HG02981 (cell line): ENCODE data around the gene VSIR.

ENCODE experiments used
- ATAC-seq: cut with Tn5 transposase; IDR thresholded peaks from one replicate; pipeline ENCODE4 v1.9.1; 2021; ENCODE audit warnings: mild to moderate bottlenecking, moderate library complexity; ENCODE audit not compliant: unreplicated experiment

The VSIR gene

DNA sequence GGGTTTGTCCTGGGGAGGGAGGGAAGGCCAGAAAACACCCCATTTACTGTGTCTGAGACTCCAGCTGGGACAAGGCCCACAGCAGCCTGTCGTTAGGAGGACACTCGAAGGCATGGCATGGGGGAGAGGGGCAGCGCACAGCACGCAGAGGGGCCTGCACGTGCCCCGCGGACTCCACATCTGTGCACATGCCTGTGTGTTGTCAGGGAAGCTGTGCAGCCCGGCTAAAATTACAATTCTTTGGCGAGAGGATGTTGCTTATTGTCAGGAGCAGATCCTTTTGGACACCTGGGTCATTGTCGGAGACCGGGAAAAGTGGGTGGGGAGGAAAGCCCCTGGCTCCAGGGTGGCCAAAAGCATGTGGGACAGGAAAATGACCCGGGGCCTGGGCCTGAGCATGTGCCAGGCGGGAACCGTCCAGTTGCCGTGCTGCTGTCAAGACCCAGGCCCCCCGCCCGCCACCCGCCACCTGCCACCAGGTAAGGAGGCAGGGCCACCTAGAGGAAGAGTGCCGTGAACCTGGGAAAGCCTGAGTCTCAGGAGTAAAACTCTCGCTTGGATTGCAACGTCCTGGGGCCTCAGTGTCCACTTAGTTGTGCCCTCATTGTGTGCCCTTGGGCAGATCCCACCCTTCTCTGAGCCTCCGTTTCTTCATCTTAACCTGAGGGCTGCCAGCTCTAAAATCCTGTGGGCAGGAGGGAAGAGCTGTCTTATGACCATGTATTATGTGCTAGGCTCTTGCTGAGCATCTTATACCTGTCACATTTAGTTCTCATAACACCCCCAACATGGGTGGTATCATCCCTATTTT lies 7.2 kb downstream of the VSIR start:
- ATAC-seq: no peak

DNA sequence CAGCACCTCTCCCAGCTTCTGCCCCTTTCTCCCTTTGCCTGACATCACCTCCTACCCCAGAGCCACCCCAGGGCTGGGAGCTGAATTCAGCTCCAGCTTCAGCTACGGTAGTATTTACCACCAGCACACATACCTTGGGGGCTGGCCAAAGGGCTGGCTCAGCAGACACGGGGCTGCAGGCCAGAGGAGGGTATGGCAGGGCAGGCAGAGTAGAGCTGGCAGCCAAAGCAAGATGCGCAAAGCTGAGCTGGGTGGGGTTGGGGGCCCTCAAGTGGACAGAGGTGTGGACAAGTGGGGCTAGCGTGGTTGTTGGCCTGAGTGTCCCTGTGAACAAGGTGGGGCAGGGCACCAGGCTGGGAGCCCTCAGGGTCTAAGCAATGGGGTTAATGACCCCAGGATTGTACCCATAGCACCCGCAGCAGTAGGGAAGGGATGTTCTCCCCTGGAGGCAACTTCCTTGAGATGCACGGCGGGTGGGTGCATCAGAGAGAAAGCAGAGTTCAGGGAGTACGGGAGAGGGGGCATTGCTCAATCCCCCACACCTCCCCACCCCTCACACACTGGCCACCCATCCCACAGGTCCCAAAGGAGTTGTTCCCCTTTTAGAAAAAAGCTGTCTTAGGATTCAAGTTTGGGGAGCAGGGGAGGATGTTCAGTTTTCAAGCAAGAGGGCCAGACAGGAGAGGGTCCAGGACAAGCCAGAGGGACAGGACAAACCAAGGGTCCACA lies 8.0 kb downstream of the VSIR start:
- no peak for ATAC-seq

DNA sequence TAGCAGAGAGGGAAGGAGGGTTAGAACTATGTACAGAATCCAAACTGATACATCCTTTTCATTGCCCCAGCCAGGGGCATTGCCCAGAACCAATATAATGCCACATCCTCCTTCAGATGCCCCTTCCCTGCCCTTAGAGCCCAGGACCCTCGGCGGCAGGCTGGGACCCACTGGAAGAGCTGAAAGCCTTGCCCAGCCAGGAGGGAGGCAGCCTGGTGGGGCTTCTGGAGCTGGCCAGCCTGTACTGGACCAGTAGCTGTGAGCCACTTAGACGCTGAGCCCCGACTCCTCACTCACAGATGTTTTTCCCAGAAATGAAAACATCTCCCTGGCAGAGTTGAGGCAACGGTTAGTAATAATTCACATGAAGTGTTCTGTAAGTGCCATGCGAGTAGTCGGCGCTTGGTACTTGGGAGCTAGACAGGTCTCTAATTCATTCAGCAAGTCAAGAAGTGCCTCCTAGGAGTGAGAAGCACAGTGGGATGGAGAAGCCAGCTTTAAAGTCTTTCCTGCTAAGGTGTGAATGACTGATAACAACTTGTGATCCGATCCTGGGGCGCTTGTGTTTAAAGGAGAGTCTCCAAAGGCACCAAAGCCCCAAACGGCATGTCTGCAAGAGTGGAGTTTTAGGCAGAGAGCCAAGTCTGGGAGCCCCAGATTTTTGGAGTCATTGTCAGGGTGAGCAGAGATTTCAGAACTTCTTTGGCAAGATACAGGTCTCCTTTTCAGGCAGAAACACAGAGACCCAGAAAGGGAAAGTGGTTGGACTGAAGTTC lies 9.8 kb downstream of the VSIR start:
- no peak for ATAC-seq

DNA sequence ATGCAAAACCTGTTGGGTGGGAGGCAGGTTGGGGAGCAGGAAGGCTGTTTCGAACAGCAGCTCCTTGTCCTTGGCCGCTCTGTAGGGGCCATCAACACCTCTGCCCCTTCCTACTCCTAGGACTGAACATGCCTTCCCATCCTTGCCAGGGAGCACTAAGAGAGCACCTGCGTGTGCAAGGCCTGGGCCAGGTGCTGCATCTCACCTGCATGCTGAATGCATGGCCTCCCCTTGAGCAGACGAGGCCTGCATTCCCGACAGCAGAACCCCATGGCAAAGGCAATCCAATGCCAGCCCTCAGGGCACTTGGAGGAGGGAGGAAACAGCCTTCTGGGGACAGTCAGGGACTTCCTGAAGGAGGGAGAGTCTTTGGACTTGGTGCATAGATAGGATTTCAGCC lies 11.0 kb downstream of the VSIR start:
- ATAC-seq: no peak

DNA sequence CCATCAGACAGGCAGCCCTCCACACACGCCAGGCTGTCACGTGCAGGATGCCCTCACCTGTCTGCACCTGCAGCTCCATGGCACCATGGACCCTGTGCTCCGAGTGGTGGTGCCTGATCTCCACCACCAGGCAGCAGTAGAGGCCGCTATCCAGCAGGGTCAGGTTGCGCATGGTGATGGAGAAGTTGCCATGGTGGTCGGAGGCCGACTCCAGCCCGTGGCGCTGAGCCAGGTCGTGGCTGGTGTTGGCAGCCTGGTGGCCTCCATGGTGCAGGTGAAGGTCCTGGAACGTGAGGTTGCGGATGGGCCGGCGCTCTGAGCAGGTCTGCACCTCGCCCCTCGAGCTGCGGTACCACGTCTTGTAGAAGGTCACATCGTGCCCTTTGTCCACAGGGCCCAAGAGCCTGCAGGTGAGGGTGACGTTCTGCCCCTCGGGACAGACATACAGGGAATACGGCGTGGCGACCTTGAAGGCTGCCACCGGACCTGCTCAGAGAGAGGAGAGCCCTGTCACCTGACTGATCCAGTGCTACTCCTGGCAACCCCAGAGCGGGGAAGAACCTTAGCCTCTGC lies 11.7 kb downstream of the VSIR start:
- no peak for ATAC-seq

DNA sequence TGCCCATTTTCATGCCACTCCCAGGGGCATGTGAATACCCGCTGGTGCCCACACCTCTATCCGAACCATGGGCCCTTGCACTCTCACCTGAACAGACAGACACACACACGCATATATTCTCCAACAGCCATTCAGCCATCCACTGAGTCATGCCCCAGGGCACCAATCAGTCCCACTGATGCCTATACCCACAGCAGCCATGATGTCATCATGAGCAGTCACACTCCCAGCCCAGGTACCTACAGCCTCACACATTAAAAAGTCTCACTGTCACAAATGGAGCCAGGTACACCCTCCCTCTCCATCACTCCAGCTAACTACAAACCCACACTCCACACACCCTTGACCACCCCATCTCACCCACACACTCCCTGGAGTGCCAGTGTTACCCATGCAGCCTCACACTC lies 12.2 kb downstream of the VSIR start:
- no peak for ATAC-seq

DNA sequence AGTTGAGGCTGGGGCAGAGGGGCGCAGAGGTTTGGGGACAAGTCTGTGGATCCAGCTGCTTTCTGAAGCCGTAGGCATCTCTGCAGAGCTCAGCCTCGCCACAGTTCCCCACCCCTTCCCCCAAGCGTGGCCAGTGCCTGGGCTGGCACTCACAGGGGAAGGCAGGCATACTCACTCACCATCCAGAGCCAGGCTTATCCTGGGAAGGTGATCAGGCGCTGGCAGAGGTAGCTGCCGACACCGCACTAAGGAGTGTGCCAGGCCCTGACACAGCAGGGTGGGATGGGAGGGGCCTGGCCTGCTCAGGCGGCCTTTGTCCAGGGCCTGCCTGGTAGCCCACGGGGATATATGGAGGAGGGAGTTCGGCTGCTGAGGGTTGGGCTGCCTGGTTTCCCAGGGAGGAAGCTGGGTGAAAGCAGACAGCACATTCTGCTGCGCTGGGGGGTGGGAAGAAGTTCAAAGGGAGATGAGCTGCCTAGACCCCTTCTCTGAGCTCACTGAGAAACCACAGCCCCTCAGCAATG lies 15.9 kb downstream of the VSIR start:
- no peak for ATAC-seq

DNA sequence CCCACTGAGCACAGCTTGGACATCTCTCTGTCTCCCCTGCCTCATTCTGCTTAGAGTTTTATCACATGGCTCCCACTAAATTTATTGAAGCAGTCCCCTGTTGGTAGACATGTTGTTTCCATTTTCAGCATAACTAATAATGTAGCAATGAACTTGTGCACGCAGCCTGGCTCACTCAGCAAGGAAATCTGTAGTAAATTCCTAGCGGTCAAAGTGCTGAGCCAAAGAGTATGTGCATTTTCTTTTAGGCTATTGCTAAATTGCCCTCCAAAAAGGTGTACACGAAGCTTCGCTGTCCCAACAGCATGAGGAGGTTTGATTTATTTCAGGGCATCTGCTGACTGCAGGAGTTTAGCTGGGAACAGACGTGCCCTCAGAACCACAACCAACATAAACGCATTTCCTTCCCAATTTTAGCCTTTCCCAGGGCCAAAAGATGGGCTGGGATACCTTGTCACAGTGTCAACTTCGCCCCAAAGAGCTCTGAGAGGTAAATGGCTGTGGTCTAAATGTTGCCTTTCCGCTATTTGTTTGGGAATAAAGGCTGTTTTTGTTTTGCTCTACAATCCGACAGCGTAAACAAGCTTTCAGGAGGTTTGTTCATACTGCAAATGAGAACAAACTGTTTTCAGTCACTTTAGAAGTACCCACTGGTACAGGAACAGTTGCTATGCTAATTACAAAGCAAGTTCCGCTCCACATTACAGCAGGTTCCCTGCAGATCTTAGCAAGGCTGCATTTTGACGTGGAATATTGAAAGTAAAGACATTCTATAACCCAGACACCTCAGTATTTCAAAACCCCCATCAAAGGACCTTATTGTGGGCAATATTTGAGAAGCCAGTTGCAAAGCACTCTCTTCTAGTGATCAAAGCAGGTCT lies 16.8 kb downstream of the VSIR start:
- ATAC-seq: no peak

DNA sequence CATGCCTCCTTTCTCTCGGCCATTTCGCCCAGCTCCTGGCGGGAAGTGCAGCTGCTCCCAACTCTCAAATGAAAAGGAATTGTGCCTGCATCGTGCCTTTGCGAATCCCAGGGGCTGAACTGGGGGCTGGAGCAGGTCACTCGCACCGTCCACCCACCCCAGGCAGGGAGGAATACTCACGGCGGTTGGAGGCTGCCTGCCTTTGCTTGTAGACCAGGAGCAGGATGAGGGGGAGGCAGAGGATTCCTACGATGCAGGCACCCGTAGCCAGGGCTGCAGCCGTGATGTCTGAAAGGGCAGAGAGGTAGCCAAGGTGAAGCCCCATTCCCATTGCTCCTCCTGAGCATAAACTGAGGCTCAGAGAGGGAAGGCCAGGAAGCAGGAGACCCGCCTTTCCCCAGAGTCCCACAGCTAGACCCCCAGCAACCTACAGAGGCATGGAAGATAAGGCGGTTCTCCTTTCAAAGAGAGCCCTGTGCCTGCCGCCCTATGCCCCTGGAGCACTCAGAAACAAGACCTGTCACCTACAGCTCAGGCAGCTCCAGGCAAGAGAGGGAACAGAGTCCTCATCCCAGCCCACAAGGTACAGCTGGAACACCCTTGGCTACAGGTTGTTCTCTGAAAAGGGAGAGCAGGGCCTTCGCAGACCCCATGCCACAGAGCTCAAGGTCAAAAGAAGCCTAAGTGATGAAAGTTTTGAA lies 18.0 kb downstream of the VSIR start:
- no peak for ATAC-seq

DNA sequence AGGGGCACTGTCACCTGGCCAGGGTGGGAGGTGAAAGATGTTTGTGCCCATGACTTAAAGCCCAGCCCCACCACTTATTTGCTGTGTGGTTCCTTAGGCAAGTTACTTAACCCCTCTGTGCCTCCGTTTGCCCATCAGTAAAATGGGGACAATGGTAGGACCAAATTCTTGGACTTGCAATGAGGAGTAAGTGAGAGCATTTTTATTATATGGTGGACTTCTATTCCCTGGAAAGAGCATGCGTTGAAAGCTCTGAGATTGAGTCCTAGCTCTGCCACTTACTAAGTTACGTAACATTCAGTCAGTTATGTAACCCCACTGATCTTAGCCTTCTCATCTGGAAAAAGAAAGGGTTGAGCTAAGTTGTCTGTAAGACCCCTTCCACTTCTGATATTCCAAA lies 18.8 kb downstream of the VSIR start:
- no peak for ATAC-seq

DNA sequence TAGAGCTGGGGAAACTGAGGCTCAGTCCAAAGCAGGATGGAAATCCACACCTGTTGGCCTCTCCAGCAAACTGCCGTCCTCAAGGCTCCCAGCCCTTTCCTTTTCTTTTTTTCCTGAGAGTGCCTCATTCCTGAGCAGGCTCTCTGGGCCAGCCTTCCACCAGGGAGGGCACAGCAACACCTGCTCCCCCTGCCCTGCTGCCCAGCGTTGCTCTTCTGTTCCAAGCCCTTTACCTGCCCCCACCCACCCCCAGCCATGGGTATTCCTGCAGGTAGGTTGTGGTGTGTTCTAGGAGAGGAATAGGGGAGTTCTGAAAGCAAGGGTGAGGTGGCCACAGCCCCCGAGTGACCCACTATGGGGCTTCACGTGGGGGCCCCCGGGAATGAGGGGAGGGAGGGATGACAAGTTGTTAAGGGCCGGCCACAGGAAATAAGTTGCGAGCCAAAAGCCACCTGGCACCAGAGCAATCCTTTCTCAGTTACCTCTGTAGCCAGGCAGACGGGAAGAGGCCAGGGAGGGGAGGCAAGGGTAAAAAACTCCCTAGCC lies 19.3 kb downstream of the VSIR start:
- no peak for ATAC-seq

DNA sequence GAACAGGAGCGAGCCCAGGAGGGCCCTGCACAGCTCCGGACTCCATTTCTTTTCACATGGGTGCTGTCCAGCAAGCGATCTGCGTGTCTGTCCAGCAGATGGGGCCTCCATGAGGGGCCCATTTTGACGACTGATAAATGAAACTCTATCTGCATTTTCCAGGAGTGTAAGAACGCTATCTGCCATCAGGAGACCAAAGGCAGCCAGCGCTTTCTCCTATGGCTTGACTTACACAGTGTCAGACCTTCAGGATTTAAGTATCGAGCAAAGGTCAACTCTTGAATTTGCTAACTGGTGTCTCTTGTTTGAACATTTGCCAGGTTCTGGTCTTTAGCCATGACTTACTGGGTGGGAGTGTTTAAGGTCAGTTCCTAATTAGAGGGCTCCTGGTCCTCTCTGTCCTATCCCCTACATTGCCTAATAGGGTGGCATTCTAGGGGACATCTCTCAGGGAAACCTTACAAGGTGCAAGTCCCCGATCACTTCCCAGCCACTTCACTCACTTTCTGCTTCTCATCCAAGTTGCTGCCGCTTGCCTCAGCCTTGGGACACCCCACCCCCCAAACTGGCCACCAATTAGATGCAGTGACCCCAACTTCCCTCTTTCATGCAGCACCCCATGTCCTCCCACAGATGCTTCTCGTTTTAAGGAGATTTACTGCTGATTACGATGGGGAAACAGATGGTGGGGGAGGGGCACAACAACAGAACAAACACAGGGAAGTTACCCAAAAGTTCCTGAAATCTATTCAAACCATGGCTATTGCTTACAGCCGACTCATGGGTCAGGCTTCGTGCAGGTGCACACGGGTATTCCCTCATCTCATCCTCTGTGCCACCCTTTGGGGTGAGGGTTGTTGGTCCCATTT lies 20.0 kb downstream of the VSIR start:
- ATAC-seq: no peak

DNA sequence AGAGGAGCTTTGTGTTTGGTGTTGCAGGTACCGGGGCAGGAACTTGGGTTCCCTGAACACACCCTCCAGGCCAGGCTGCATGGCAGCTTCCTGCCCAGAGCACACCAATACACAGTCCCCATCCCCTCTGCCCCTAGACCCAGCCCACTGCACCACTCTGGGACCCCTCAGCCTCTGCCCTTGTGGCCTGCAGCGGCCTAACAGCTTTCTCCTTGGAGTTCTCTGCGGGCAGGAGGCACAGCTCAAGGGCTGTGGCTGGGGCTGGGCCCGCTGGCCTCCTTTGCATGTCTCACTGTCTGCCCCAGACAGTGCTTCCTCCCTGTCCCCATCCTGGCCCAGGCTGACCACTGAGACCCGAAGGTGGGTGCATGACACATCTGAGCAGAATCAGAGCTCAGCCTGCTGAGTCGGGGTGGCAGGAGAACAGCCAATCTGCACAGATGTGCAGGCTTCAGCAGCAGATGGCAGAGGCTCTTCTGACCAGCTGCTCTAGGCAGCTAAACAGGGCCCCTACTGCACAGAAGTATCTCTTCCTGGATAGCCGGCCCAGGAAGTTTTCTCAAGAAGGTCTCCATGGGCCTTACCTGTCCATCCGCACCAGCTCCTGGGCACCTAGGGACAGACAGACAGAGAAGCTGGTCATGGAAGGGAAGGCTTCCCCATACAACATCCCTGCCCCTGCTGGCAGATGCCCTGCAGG lies 20.8 kb downstream of the VSIR start:
- ATAC-seq: no peak

DNA sequence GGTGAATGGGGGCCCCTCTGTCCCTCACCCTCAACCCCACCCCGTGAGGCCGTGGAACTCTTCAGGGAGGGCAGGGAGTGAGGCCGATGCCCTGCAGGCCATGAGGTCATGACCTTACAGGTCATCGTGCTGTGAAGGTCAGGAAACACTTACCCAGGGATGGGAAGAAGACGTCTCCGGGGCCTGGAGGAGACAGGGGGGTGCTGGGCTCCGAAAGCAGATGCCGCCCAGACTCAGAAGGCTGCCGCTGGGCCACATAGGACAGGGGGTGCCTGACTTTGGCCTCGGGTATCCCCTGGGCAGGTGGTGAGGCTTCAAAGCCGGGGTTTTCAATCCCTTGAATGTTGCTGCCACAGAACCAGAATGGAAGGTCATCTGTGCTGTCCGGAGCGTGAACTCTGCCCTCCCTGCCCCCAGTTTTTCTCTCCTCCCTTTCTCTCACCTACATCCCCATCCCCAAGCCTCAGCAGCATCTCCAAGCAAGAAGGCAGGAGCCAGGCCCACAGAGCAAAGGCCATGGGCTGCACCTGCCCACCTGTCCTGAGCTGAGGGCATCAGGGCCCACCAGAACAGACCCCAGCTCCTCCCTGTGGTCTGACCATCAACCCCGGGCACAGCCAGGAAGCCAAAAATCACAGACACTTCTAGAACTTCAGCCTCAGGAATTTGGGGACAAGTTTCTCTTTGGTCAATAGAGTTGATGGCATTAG lies 21.6 kb downstream of the VSIR start:
- ATAC-seq: no peak

DNA sequence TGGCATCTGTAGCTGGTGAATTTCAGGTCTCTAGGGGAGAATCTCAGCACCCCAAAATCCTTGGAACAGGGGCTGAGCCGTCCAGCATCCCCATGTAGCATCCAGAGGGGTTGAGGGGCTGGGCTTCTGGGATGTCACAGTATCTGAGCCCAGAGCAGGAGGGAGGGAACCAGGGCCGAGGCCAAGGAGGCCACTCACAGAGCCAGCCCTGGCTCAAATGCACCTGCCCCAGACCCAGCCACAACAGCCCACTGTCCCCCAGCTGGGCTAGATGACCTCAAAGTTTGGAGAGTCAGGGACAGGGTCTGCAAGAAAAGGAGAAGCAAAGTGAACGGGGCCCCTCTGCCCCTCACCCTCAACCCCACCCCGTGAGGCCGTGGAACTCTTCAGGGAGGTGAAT lies 22.3 kb downstream of the VSIR start:
- no peak for ATAC-seq

DNA sequence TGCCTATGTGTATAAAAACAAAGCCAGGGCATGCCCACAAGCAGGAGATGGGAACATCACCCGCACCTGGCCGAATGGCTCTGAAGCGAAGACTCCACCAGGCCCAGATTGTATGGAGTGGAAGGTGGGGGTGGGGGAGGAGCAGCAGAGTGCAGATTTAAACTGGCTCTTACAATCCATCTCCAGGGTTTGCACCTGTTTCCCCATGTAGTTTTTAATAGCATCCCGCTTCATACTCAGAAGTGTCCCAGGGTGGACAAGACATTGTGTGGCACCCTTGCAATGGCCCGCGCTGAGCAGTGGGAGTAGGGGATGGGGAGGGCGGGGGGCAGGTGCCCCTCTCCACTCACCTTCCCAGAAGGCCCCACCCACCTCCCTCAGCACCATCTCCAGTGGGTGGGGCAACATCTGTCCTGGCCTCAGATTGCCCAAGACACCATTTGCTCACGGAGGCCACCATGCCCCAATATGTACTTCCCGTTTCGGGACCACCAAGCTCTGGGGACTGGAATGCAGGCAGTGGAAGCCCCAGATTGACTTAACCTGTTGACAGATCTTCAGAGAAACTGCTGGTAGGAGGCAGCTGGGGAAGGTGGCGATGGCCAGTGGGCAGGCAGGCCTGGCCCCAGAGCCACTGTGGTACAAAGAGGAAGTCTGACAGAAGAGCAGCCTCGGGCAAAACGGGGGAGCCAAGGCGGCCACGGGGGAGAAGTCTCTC lies 23.0 kb downstream of the VSIR start:
- ATAC-seq: no peak
